Fibroblast of villous mesenchyme (primary cell): Measurements from ENCODE around the gene EML5. TPM values are rescaled to one million over a fixed set of nuclear protein-coding genes. Genes with fewer than 3 reads are reported as not detected.

Experiments
- DNase-seq: peaks from one replicate; pipeline ENCODE4 v3.0.0-alpha.2; 2010; ENCODE audit warnings: low read depth
- H3K4me3 ChIP-seq: 2 replicates; pipeline ENCODE4 v1.5.1; 2011; ENCODE audit warnings: low read depth, mild to moderate bottlenecking, low read length
- total RNA-seq: library from RNA; depleted of rRNA; stranded (reverse); fragments of >200 nt; gene quantifications from 2 replicates; pipeline ENCODE4 v1.2.3, GENCODE V29; 2012
- TF ChIP-seq, protein P1 (sequence below): IDR thresholded peaks from 2 replicates; pipeline ENCODE4 v1.5.1; 2012; ENCODE audit warnings: low read depth, mild to moderate bottlenecking, low read length; ENCODE audit not compliant: insufficient read depth

Gene EML5
- total RNA-seq, 1 donor, result 0.86 TPM

DNA sequence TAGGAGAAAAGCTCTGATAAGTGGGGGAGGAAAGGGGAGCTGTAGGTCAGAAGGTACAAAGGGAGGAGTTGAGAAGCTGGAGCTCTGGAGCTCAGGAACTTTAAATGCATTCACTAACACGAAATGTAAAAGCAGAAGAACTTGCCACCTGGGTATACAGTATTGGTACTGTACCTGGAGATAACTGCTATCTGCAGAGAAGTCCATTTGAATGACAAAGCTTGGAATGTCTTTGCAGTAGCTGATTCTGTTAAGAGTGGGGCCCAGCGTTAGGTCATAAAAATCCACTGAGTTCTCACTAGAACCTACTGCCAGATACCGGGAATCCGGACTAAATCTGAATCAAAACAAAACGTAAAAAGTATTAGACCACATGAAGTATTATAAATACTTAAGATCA lies 174.3 kb downstream of the EML5 start:
- DNase-seq, result no peak
- no peak overlapping the region for H3K4me3 ChIP-seq
- TF ChIP-seq, protein P1, sequence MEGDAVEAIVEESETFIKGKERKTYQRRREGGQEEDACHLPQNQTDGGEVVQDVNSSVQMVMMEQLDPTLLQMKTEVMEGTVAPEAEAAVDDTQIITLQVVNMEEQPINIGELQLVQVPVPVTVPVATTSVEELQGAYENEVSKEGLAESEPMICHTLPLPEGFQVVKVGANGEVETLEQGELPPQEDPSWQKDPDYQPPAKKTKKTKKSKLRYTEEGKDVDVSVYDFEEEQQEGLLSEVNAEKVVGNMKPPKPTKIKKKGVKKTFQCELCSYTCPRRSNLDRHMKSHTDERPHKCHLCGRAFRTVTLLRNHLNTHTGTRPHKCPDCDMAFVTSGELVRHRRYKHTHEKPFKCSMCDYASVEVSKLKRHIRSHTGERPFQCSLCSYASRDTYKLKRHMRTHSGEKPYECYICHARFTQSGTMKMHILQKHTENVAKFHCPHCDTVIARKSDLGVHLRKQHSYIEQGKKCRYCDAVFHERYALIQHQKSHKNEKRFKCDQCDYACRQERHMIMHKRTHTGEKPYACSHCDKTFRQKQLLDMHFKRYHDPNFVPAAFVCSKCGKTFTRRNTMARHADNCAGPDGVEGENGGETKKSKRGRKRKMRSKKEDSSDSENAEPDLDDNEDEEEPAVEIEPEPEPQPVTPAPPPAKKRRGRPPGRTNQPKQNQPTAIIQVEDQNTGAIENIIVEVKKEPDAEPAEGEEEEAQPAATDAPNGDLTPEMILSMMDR, result no peak

DNA sequence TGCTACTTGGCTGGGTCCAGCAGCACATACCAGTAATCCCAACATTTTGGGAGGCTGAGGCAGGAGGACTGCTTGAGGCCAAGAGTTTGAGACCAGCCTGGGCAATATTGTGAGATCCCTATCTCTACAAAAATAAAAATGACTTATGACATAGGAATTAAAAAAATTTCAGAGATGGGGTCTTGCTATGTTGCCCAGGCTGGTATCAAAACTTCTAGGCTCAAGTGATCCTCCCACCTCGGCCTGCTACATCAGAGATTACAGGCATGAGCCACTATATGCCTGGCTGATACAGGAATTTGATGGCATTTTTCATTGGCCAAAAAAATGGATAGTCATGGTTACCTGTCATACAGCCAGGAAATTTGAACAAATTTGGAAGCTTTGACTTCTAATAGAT lies 175.3 kb downstream of the EML5 start:
- H3K4me3 ChIP-seq, result no peak overlapping the region

DNA sequence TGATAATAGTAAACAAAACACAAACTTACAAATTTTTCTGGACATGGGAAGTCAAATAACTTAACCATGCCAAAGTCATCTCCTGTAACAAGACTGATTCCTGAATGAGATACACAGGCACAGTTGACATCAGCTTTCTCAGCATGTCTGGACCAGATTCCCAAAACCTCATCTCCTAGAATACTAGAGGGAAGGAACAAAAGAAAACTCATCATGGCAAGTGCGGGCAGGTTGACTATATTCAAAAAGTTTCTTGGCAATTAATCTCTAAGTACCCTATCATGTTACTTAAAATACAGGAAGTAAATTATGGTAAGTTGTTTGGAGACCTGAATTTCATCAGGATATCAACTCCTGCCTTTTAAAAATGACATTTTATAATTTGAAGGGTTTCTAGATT lies 176.1 kb downstream of the EML5 start:
- no peak for DNase-seq
- TF ChIP-seq, protein P1, result no peak
- H3K4me3 ChIP-seq, result no peak overlapping the region

More for the DNA sequence above, 175.3 kb downstream of the EML5 start:
- TF ChIP-seq, protein P1, result no peak
- no peak for DNase-seq

DNA sequence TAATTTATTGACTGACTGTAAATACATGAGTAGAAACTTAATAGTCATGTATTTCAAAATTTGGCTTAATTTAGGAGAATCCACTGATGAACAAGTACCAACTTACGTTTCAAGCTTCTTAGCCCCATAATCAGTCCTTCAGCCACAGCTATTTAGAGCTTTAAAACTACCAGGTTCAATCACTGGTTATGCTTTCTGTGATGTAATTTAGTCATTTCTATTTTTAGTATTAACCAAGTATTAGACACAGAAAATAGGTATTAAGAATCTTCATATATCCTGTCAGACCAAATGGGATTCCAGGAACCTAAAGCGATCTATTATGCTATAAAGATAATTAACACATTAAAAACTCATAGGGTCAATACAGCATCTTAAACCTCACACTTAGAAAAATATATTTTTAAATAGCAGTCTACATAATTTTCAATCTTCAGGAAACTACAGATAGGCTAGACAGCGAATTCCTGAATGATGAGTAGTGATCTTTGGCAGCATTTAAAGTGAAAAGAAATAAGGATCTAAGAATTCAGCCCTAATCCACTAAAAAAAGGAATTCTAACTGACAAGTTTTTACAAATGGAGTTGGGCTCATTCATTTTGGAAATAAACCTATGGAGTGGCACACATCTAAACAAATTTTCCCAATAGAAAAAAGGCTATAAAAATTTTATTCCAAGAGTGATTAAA lies 178.4 kb downstream of the EML5 start:
- TF ChIP-seq, protein P1, result no peak
- H3K4me3 ChIP-seq, result no peak overlapping the region
- DNase-seq, result peak; percentile 65

DNA sequence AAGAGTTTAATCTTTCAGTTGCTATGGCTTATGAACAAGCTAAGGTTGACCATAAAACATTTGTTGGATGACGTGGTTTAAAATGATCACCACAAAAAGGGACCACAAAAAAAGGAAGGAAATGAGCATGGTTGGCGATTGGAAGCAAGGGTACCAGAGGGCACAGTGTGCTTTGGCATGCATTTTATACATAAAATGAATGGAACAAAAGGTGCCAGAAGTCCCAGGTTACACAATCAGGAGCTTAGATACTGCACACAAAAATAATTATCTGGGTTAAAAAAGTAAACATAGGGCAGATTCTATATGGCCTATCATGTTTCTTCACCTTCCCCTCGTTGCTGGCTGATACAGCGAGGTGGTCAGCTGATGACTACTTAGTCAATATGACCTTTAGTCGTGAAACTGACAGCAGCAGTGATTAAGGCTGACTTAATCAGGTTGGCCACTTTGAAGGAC lies 179.2 kb downstream of the EML5 start:
- TF ChIP-seq, protein P1, result no peak
- peak; percentile 25 for DNase-seq
- no peak overlapping the region for H3K4me3 ChIP-seq

DNA sequence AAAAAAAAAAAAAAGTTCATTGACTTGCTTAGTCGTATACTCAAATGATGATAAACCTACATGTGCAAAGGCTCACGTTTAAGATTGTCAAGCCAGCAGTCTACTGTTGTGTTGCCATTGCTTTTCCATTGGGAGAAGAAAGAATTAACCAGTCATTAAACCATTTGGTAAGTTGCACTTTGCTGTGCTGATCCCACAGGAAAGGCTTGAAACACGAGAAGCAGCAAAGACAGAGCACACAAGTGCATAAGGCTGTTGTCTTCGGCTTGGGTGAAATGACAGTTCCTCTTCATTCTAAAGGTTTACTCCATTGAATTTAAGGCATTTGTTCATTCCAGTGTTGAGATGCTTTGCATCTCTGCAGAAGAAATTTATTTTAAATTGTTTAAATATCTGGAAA lies 179.8 kb downstream of the EML5 start:
- no peak overlapping the region for H3K4me3 ChIP-seq
- TF ChIP-seq, protein P1, result no peak
- no peak for DNase-seq

DNA sequence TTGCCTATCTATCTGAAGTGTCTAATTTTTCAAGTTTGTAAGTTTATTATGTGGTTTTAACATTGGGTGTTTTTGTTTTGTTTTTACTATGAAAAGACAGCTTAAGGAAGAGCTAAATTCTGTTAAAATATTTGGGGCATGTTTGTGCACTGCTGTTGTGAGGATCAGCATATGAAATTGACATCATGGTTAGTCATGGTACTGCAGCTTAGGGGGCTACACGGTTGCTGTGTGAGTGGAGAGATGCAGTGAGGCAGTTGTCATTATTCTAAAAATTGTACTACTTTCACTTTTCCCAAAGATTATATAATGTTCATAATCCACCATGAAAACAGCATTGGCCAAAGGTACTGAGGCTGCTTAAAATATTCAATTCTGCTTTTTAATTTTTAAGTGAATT lies 180.9 kb downstream of the EML5 start:
- H3K4me3 ChIP-seq, result no peak overlapping the region
- DNase-seq, result no peak
- TF ChIP-seq, protein P1, result no peak
